ENCODE results near the gene MAPK4.

Gene MAPK4

DNA sequence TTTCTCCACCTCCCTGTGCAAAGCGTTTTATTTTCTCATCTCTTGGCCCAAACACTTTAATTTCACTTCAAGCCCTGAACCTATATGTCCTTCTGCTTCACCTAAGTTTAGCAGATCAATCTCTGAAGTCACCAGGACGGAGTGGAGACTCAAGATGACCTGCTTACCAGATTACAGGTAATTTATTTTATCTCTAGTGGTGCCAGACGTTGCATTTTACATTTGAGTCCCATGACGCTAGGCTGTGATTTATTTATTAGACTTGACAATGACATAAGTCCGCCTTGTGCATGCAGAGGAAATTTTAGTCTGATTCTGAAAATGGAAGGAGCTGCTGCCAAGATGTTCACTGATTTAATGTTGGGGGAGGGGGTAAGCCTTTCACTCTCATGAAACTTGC is 186.1 kb downstream of the MAPK4 start:
- TF ChIP-seq, protein P1, sequence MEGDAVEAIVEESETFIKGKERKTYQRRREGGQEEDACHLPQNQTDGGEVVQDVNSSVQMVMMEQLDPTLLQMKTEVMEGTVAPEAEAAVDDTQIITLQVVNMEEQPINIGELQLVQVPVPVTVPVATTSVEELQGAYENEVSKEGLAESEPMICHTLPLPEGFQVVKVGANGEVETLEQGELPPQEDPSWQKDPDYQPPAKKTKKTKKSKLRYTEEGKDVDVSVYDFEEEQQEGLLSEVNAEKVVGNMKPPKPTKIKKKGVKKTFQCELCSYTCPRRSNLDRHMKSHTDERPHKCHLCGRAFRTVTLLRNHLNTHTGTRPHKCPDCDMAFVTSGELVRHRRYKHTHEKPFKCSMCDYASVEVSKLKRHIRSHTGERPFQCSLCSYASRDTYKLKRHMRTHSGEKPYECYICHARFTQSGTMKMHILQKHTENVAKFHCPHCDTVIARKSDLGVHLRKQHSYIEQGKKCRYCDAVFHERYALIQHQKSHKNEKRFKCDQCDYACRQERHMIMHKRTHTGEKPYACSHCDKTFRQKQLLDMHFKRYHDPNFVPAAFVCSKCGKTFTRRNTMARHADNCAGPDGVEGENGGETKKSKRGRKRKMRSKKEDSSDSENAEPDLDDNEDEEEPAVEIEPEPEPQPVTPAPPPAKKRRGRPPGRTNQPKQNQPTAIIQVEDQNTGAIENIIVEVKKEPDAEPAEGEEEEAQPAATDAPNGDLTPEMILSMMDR (IDR thresholded peaks at IDR 0.05; ENCODE audit: low read depth, low read length, missing control alignments) = no peak
- in situ Hi-C loops (cut with HindIII; ENCODE audit: low sequenced_read_pairs) = no loop called here
- no peak overlapping the region for H3K4me3 ChIP-seq (ENCODE audit: low read depth, low read length)
- no peak for DNase-seq (ENCODE audit: low read depth)

DNA sequence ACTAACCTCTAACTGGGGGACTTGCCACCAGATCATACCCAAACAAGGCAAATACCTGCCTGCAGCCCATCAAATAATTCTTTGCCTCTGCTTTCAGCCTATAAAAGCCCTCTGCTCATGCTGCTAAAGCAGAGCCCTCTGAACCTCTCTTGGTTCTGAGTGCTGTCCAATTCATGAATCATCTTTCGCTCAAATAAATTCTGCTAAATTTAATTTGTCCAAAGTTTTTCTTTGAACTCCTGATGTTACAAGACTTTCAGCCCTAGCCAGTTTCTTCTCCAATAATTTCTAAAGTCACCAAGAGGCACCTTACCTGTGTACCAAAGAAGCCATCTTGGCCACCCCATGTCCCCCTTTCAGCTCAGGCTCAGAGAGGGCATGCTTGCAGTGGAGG is 188.0 kb downstream of the MAPK4 start:
- no peak overlapping the region for H3K4me3 ChIP-seq (ENCODE audit: low read depth, low read length)
- no peak for DNase-seq (ENCODE audit: low read depth)
- TF ChIP-seq, protein P1 (IDR thresholded peaks at IDR 0.05; ENCODE audit: low read depth, low read length, missing control alignments) = no peak
- in situ Hi-C loops (cut with HindIII; ENCODE audit: low sequenced_read_pairs) = no loop called here

DNA sequence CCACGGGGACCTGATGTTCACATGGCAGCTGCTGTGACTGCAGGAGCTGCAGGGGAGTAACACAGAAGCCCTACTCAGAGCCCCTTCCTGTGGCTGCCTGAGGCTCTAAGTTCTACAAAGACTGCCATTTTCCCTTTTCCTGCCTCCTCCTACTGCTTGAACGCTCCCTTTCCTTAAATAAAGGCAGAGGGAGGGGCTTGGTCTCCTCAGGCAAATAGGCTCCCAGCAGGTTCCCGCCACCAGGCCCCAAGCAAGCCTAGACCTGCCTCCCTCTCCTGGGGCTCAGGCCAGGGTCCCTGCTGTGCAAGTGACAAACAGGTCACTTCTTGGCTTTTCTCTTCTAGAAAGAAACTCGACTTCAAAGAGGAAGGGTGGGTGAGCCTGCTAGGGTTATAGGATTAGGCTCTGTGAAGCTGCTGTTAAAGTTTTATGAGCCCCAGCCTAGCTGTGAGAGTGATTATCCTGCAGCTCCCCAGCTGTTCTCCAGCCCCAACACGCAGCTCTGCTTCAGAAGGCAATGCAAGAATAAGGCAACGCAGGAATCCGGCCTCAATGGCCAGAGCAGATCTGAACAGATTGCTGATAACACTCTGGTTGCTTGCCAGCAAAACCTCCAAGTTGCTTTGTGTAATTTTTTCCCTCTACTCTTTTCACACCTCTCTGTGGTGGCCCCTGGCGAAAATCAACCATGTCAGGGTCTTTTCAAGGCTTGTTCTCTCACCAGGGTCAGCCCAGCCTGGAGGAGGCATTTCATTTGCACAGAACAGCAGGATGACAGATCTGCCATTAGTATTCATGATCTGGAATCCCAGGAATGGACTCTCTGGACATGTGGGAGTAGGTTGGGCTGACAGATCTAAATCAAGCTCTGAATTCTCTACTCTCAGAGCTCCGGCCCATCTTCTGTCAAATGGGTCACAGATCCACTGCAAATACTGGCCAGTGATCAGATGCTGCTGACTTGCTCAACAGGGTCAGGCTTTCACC is 188.6 kb downstream of the MAPK4 start:
- in situ Hi-C loops (cut with HindIII; ENCODE audit: low sequenced_read_pairs) = no loop called here
- no peak overlapping the region for H3K4me3 ChIP-seq (ENCODE audit: low read depth, low read length)
- TF ChIP-seq, protein P1 (IDR thresholded peaks at IDR 0.05; ENCODE audit: low read depth, low read length, missing control alignments) = no peak
- no peak for DNase-seq (ENCODE audit: low read depth)

DNA sequence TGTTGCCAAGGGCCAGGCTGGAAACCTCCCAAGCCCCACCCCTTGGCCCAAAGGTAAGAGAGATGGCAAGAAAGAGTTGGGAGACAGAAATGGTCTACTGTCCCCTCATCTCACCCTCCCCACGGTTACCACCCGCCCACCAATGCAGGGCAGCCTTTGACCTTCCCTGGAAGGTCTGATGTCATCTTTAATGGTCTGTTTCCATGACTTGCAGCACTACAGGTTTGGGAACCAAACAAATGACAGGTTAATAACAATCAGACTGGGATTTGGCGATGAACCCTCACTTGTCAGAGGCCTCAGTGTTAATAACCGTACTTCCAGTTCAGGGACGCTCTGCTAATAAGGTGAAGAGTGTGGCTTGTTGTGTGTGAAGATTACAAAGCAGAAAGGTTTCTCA is 189.5 kb downstream of the MAPK4 start:
- no peak for DNase-seq (ENCODE audit: low read depth)
- no peak overlapping the region for H3K4me3 ChIP-seq (ENCODE audit: low read depth, low read length)
- TF ChIP-seq, protein P1 (IDR thresholded peaks at IDR 0.05; ENCODE audit: low read depth, low read length, missing control alignments) = no peak
- in situ Hi-C loops (cut with HindIII; ENCODE audit: low sequenced_read_pairs) = no loop called here

DNA sequence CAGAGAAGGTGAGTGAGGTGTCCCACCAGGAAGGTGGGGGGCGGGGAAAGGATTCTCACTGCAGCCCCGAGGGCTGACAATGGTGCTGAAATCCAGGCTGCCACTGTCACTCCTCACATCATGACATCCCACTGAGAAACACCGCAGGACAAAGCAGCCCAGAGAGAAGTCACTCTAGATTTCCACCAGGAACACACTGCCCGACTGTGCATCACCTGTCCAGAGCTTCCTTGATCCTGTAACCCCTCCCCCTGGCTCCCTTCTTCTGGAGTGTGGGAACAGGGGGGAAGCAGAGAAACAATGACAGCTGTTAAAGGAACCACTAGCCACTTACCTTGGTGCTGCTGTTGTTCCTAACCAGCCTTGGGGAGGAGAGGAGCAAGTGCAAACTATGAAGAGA is 190.1 kb downstream of the MAPK4 start:
- in situ Hi-C loops (cut with HindIII; ENCODE audit: low sequenced_read_pairs) = no loop called here
- no peak for DNase-seq (ENCODE audit: low read depth)
- TF ChIP-seq, protein P1 (IDR thresholded peaks at IDR 0.05; ENCODE audit: low read depth, low read length, missing control alignments) = no peak
- H3K4me3 ChIP-seq (ENCODE audit: low read depth, low read length) = no peak overlapping the region

DNA sequence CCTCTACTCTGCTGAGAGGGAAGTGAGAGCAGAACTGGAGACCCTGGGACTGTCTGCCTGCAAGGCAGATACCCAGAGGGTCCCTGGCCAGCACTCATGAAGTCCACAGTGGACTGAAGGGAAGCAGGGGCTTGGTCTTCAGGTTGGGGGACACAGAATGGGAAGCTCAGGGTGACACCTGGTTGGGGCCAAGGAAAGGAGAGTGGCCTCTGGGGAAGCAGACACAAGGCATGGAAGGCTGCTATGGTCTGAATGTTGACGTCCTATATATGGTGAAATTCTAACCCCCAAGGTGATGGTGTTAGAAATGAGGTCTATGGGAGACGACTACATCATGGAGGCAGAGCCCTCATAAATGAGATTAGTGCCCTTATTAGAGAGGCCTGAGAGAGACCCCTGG is 190.7 kb downstream of the MAPK4 start:
- DNase-seq (ENCODE audit: low read depth) = no peak
- in situ Hi-C loops (cut with HindIII; ENCODE audit: low sequenced_read_pairs) = no loop called here
- TF ChIP-seq, protein P1 (IDR thresholded peaks at IDR 0.05; ENCODE audit: low read depth, low read length, missing control alignments) = no peak
- no peak overlapping the region for H3K4me3 ChIP-seq (ENCODE audit: low read depth, low read length)
